Stimulated activated memory B cell treated with anti-CD40 and anti-IgM and Interleukin-4, amounts not matched to agents 10 μg/mL and 1 μg/mL and 100 μg/mL, for 72 hours (primary cell): ENCODE results near the gene ADARB1.

Source experiments
- ATAC-seq: fragments of 150-1000 bp; cut with Tn5 transposase; 2 replicates; pipeline ENCODE4 v1.10.0; 2021
- H3K27ac Mint-ChIP-seq: one replicate; pipeline ENCODE4 v1.8.0; 2022; ENCODE audit warnings: mild to moderate bottlenecking, mixed read lengths
- H3K27me3 Mint-ChIP-seq: one replicate; pipeline ENCODE4 v1.8.0; 2022; ENCODE audit warnings: mixed read lengths
- H3K36me3 Mint-ChIP-seq: one replicate; pipeline ENCODE4 v1.8.0; 2022; ENCODE audit warnings: mixed read lengths
- H3K4me1 Mint-ChIP-seq: one replicate; pipeline ENCODE4 v1.8.0; 2022; ENCODE audit warnings: mixed read lengths
- H3K4me3 Mint-ChIP-seq: one replicate; pipeline ENCODE4 v1.8.0; 2022; ENCODE audit warnings: mild to moderate bottlenecking, moderate library complexity, mixed read lengths
- H3K9me3 Mint-ChIP-seq: one replicate; pipeline ENCODE4 v1.8.0; 2022; ENCODE audit warnings: mixed read lengths

ADARB1 gene

DNA sequence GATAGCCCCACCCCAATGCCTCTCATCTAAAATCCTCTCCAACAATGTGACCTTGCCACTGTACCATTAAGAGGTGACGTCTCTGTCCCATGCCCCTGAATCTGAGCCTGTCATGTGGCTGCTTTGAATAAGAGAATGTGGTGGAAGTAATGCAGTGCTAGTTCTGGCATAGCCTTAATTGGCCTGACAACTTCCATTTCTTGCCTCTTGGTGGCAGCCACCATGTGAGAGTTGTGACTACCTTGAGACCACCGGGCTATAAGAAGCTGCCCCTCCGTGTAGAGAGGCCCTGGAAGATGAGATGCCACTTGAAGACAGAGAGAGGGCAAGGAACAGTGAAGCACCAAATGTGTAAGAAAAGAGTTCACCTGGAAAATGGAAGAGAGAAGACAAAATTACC, 118.0 kb downstream of the ADARB1 start:
- peaks cover 86% of the 10 kb centered on the region for H3K36me3 Mint-ChIP-seq
- ATAC-seq: no peak

GRCh38 chr21:45196620-45197019, 122.2 kb downstream of the ADARB1 start:
- peaks cover 8% of the 10 kb centered on the region for H3K4me1 Mint-ChIP-seq
- H3K36me3 Mint-ChIP-seq: peaks cover 66% of the 10 kb centered on the region
- H3K27ac Mint-ChIP-seq: no peak overlapping the region
- no peak for ATAC-seq
- H3K27me3 Mint-ChIP-seq: no peaks in the 10 kb centered on the region
- H3K4me3 Mint-ChIP-seq: no peak overlapping the region
- no peaks in the 10 kb centered on the region for H3K9me3 Mint-ChIP-seq

More for the DNA sequence above, 118.0 kb downstream of the ADARB1 start:
- no peaks in the 10 kb centered on the region for H3K4me1 Mint-ChIP-seq
- H3K4me3 Mint-ChIP-seq: no peak overlapping the region
- no peaks in the 10 kb centered on the region for H3K27me3 Mint-ChIP-seq
- peaks cover 18% of the 10 kb centered on the region for H3K9me3 Mint-ChIP-seq
- no peak overlapping the region for H3K27ac Mint-ChIP-seq

DNA sequence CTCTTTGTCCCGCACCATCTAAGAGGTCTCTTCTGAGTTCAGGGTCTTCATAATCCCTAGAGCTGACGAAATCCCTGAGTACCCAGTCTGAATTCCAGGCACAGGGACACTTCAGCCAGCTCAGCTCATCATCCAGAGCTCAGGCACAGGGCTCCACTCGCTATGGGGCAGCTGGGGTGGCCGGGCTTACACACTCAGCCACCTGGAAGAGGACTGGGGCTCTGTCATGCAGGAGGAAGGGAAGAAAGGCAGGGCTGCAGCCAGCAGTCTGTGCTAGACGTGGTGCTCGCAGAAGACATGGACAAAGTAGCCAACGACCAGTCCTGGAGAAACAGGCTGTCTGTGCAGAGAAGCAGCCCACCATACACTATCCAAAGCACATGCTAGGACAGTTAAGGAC, 124.8 kb downstream of the ADARB1 start:
- no peak for ATAC-seq
- Mint-ChIP-seq H3K36me3 (peaks cover 67% of the 10 kb centered on the region), H3K4me3 (no peak overlapping the region), H3K4me1 (peaks cover 8% of the 10 kb centered on the region), H3K27me3 (no peaks in the 10 kb centered on the region), H3K27ac (no peak overlapping the region), H3K9me3 (no peaks in the 10 kb centered on the region)

DNA sequence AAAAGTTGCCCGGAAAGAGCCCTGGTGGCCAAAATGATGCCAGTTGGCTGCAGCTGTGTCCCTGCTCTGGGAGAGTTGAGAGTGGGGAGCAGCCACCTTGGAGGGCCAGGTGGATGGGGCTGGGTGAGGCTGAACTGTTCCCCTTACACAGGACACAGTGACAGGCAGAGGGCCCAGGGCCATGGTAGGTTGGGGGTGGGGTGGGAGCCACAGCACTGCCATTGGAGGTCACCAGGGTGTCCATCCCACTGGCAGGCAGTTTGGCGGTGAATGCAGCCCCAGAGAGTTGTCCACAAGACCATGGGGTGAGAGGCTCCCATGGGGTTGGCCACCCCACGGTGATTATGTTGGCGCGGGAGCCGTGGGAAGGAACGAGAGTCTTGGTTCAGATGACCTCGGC, 125.7 kb downstream of the ADARB1 start:
- no peaks in the 10 kb centered on the region for H3K27me3 Mint-ChIP-seq
- no peaks in the 10 kb centered on the region for H3K9me3 Mint-ChIP-seq
- H3K36me3 Mint-ChIP-seq: peaks cover 67% of the 10 kb centered on the region
- no peak overlapping the region for H3K27ac Mint-ChIP-seq
- ATAC-seq: no peak
- no peak overlapping the region for H3K4me3 Mint-ChIP-seq
- H3K4me1 Mint-ChIP-seq: peaks cover 8% of the 10 kb centered on the region

- H3K36me3 Mint-ChIP-seq: peaks cover 62% of the 10 kb centered on the region
- H3K9me3 Mint-ChIP-seq: no peaks in the 10 kb centered on the region
- no peaks in the 10 kb centered on the region for H3K27me3 Mint-ChIP-seq
- no peak overlapping the region for H3K27ac Mint-ChIP-seq
- H3K4me1 Mint-ChIP-seq: peaks cover 8% of the 10 kb centered on the region
- H3K4me3 Mint-ChIP-seq: no peak overlapping the region
- no peak for ATAC-seq
Observed at GRCh38 chr21:45200581-45201296, 126.4 kb downstream of the ADARB1 start.

DNA sequence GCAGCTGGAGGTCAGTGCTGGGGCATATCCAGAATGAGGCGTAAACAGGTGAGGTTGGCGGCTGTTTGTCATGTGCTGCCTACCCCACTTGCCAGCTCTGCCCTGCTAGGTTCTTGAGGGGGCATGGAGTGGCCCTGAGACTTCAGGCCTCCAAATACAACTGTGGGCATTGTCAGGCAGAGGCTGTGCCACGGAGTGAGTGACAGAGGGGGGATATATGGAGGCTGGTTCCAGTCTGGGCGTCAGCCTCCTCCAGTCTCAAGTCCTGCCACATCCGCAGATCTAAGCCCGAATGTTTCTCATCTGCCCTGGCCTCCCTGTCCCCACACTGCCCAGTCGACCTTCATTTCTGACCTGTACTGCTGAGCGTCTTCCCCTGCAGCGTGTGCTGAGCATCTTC, 128.0 kb downstream of the ADARB1 start:
- peaks cover 58% of the 10 kb centered on the region for H3K36me3 Mint-ChIP-seq
- H3K4me1 Mint-ChIP-seq: peaks cover 13% of the 10 kb centered on the region
- H3K27me3 Mint-ChIP-seq: no peaks in the 10 kb centered on the region
- H3K27ac Mint-ChIP-seq: no peak overlapping the region
- no peaks in the 10 kb centered on the region for H3K9me3 Mint-ChIP-seq
- no peak overlapping the region for H3K4me3 Mint-ChIP-seq
- ATAC-seq: no peak

- Mint-ChIP-seq H3K27ac (no peak overlapping the region), H3K36me3 (peaks cover 53% of the 10 kb centered on the region), H3K4me3 (no peak overlapping the region), H3K4me1 (peaks cover 19% of the 10 kb centered on the region), H3K9me3 (no peaks in the 10 kb centered on the region), H3K27me3 (no peaks in the 10 kb centered on the region)
- no peak for ATAC-seq
Observed at GRCh38 chr21:45202889-45203288, 128.5 kb downstream of the ADARB1 start.

- no peak for ATAC-seq
- Mint-ChIP-seq H3K27me3 (no peaks in the 10 kb centered on the region), H3K4me3 (no peak overlapping the region), H3K36me3 (peaks cover 55% of the 10 kb centered on the region), H3K9me3 (no peaks in the 10 kb centered on the region), H3K27ac (no peak overlapping the region), H3K4me1 (peaks cover 30% of the 10 kb centered on the region)
Observed at GRCh38 chr21:45203983-45204382, 129.6 kb downstream of the ADARB1 start.

- H3K9me3 Mint-ChIP-seq: no peaks in the 10 kb centered on the region
- H3K27ac Mint-ChIP-seq: no peak overlapping the region
- H3K36me3 Mint-ChIP-seq: peaks cover 56% of the 10 kb centered on the region
- no peak for ATAC-seq
- H3K4me3 Mint-ChIP-seq: no peak overlapping the region
- no peaks in the 10 kb centered on the region for H3K27me3 Mint-ChIP-seq
- peaks cover 34% of the 10 kb centered on the region for H3K4me1 Mint-ChIP-seq
Observed at GRCh38 chr21:45204395-45204794, 130.0 kb downstream of the ADARB1 start.

GRCh38 chr21:45207839-45208626, 133.7 kb downstream of the ADARB1 start:
- Mint-ChIP-seq H3K27ac (no peak overlapping the region), H3K36me3 (peaks cover 45% of the 10 kb centered on the region), H3K9me3 (no peaks in the 10 kb centered on the region), H3K4me1 (peaks cover 40% of the 10 kb centered on the region), H3K4me3 (no peak overlapping the region), H3K27me3 (no peaks in the 10 kb centered on the region)
- ATAC-seq: peak; percentile 52

DNA sequence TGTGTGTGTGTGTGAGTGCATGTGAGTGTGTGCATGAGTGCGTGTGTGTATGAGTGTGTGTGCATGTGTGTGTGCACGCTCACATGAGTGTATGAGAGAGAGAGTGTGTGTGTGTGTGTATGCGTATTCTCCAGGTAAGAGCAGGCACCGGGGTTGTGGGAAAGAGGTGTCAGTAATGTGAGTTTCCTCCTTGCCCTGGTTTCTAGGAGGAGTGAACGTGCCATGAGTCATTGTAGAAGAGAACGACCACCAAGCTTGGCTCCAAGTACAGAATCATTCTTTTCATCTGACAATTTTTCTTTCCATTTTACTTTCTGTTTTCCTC, 134.2 kb downstream of the ADARB1 start:
- Mint-ChIP-seq H3K4me1 (peaks cover 40% of the 10 kb centered on the region), H3K36me3 (peaks cover 39% of the 10 kb centered on the region), H3K4me3 (no peak overlapping the region), H3K9me3 (no peaks in the 10 kb centered on the region), H3K27ac (no peak overlapping the region), H3K27me3 (no peaks in the 10 kb centered on the region)
- peak; percentile 14 for ATAC-seq

DNA sequence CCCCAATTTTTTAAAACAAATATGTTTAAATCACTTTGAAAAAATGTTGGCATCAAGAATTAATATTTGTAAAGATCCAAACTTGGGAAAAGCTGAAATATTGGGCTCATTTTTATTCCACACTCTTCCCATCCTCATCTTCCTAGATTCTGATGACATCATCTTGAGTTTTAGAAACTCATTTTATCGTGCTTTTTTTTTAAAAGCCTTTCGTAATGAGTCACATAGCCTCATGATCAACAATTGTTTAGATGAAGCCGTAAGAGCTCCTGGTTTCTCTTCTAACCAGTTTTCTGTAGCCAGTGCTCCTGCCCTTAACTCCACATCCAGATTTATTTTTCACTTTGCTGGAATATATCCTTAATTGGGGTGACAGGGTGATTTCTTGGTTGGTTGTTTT, 134.7 kb downstream of the ADARB1 start:
- H3K27me3 Mint-ChIP-seq: no peaks in the 10 kb centered on the region
- no peak overlapping the region for H3K27ac Mint-ChIP-seq
- no peaks in the 10 kb centered on the region for H3K9me3 Mint-ChIP-seq
- no peak for ATAC-seq
- H3K36me3 Mint-ChIP-seq: peaks cover 35% of the 10 kb centered on the region
- peaks cover 40% of the 10 kb centered on the region for H3K4me1 Mint-ChIP-seq
- H3K4me3 Mint-ChIP-seq: no peak overlapping the region

DNA sequence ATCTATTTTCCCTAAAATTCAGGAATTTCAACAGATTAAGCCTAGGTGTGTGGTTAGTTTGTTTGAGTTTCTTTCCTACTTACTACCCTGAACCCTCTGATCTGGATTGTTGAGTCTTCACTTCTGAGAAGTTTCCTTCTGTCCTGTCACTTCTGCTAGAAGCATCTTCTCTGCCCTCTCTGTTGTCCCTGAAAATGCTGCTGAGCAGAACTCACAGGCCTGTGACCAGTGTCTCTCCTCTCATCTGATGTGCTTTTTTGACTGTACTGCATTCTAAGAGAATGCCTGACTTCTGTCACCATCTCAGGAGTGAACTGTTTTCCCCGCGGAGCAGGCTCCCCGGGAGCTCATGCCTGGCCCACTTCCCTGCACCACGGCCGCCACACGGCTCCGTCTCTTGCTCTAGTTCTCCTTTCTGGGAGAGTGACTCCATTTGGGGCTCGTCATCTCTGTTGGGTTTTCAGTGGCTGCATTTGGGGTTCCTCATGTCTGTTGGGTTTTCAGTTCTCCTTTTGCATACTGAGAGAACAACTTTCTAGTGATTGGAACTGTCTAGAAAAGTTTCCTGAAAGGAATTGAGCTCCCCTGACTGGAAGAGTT, 135.4 kb downstream of the ADARB1 start:
- peak overlapping the region; percentile 53 for H3K27ac Mint-ChIP-seq
- H3K4me1 Mint-ChIP-seq: peaks cover 40% of the 10 kb centered on the region
- no peaks in the 10 kb centered on the region for H3K27me3 Mint-ChIP-seq
- H3K4me3 Mint-ChIP-seq: peak overlapping the region; percentile 39
- ATAC-seq: peak; percentile 91
- peaks cover 28% of the 10 kb centered on the region for H3K36me3 Mint-ChIP-seq
- H3K9me3 Mint-ChIP-seq: no peaks in the 10 kb centered on the region

DNA sequence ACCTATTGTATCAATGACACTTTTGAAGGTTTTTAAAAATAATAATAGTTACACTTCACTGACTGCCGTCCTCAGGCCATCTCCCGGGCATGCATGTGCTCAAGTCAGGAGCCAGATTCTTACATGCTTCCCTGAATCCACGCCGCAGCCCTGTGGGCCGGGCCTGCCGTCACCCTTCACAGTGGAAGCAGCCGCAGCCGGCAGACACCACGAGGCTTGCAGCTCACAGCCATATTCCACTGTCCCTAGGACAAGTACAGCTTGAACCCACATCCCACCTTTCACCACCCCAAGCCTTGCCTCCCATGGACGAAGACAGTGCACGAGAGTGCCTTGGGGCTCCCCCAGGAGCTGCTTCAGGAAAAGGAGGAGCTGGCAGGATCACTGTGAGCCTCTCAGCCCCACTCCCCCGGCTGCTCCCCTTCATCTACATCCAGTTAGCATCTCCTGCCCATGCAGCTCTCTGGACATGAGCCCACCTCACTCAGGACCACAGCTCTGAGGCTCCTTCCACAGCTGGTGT, 136.1 kb downstream of the ADARB1 start:
- no peaks in the 10 kb centered on the region for H3K9me3 Mint-ChIP-seq
- H3K4me3 Mint-ChIP-seq: no peak overlapping the region
- ATAC-seq: no peak
- peaks cover 40% of the 10 kb centered on the region for H3K4me1 Mint-ChIP-seq
- no peaks in the 10 kb centered on the region for H3K27me3 Mint-ChIP-seq
- peaks cover 23% of the 10 kb centered on the region for H3K36me3 Mint-ChIP-seq
- no peak overlapping the region for H3K27ac Mint-ChIP-seq

GRCh38 chr21:45211661-45212060, 137.3 kb downstream of the ADARB1 start:
- H3K27ac Mint-ChIP-seq: no peak overlapping the region
- no peaks in the 10 kb centered on the region for H3K27me3 Mint-ChIP-seq
- no peak overlapping the region for H3K4me3 Mint-ChIP-seq
- no peak for ATAC-seq
- H3K36me3 Mint-ChIP-seq: peaks cover 31% of the 10 kb centered on the region
- peaks cover 40% of the 10 kb centered on the region for H3K4me1 Mint-ChIP-seq
- H3K9me3 Mint-ChIP-seq: no peaks in the 10 kb centered on the region
